Activated CD4-positive, alpha-beta T cell treated with anti-CD3 and anti-CD28 coated beads, Interleukin-2, amount 50 U/mL, for 1 hour (primary cell): Measurements from ENCODE around the gene ZNF488.
"Not testable (repeated sequence)": the region's sequence is repeated elsewhere in the genome, so short reads cannot be mapped to it uniquely, and the experiment has no call there.

Experiments
- DNase-seq: peaks from one replicate; pipeline ENCODE4 v3.0.0-alpha.2; 2020

ZNF488 gene

GRCh38 chr10:47384148-47384921 lies at the start of gene ZNF488:
Gene ZNF488 (minus strand): TSS chr10:47384293. CDS start chr10:47368829, 15,464 bp downstream.
- DNase-seq: peak; percentile 60

- DNase-seq: no peak
Observed at GRCh38 chr10:47425813-47426419, 41.8 kb upstream of the ZNF488 start.

- no peak for DNase-seq
Observed at GRCh38 chr10:47424231-47424630, 40.1 kb upstream of the ZNF488 start.

GRCh38 chr10:47423476-47423875 lies 39.4 kb upstream of the ZNF488 start:
- DNase-seq: no peak

- DNase-seq: no peak
Observed at GRCh38 chr10:47421057-47421952, 37.2 kb upstream of the ZNF488 start.

GRCh38 chr10:47420305-47421056 lies 36.4 kb upstream of the ZNF488 start:
- no peak for DNase-seq

- DNase-seq: no peak
Observed at GRCh38 chr10:47419421-47419820, 35.3 kb upstream of the ZNF488 start.

GRCh38 chr10:47418966-47419365 lies 34.9 kb upstream of the ZNF488 start:
- DNase-seq: no peak

GRCh38 chr10:47418321-47418720 lies 34.2 kb upstream of the ZNF488 start:
- DNase-seq: no peak

- DNase-seq: not testable (repeated sequence)
Observed at GRCh38 chr10:47416305-47417218, 32.5 kb upstream of the ZNF488 start.

GRCh38 chr10:47415520-47416304 lies 31.6 kb upstream of the ZNF488 start:
- DNase-seq: no peak

- DNase-seq: no peak
Observed at GRCh38 chr10:47414752-47415519, 30.8 kb upstream of the ZNF488 start.

- no peak for DNase-seq
Observed at GRCh38 chr10:47414227-47414592, 30.1 kb upstream of the ZNF488 start.

- DNase-seq: no peak
Observed at GRCh38 chr10:47413531-47414226, 29.6 kb upstream of the ZNF488 start.

- DNase-seq: no peak
Observed at GRCh38 chr10:47412869-47413268, 28.8 kb upstream of the ZNF488 start.

GRCh38 chr10:47412177-47412730 lies 28.2 kb upstream of the ZNF488 start:
- no peak for DNase-seq

GRCh38 chr10:47410862-47411261 lies 26.8 kb upstream of the ZNF488 start:
- DNase-seq: no peak

GRCh38 chr10:47410271-47410670 lies 26.2 kb upstream of the ZNF488 start:
- no peak for DNase-seq

GRCh38 chr10:47409866-47410256 lies 25.8 kb upstream of the ZNF488 start:
- DNase-seq: no peak
